HepG2 (cell line): Measurements from ENCODE around the gene PPDPF. TPM values are rescaled to one million over a fixed set of nuclear protein-coding genes. Genes with fewer than 3 reads are reported as not detected.

ENCODE experiments used
- ARID5B ChIP-seq: IDR thresholded peaks from 2 replicates; pipeline ENCODE4 v1.4.0; 2020; ENCODE audit warnings: mild to moderate bottlenecking, missing genetic modification reagents
- BCLAF1 ChIP-seq: fragments of 450-650 bp; IDR thresholded peaks from 2 replicates; pipeline ENCODE4 v1.6.1; 2017; ENCODE audit warnings: mild to moderate bottlenecking
- CC2D1A ChIP-seq: sonication (generic); formaldehyde crosslinking; IDR thresholded peaks from 2 replicates; pipeline ENCODE4 v1.8.1; 2023; ENCODE audit warnings: mild to moderate bottlenecking, missing genetic modification reagents
- NFE2 ChIP-seq: sonication (generic); formaldehyde crosslinking; IDR thresholded peaks from 2 replicates; pipeline ENCODE4 v1.4.0; 2020; ENCODE audit warnings: missing genetic modification reagents
- NFKBIZ ChIP-seq: IDR thresholded peaks from 2 replicates; pipeline ENCODE4 v1.6.1; 2018; ENCODE audit warnings: missing genetic modification reagents, missing compliant biosample characterization
- RFX1 ChIP-seq: fragments of 450-650 bp; IDR thresholded peaks from 2 replicates; pipeline ENCODE4 v1.6.1; 2017
- SNAPC4 ChIP-seq: sonication (generic); formaldehyde crosslinking; IDR thresholded peaks from 2 replicates; pipeline ENCODE4 v1.4.0; 2020; ENCODE audit warnings: mild to moderate bottlenecking, missing genetic modification reagents
- ZFP90 ChIP-seq: sonication (generic); formaldehyde crosslinking; IDR thresholded peaks from 2 replicates; pipeline ENCODE4 v1.8.0; 2022; ENCODE audit warnings: missing genetic modification reagents, mild to moderate bottlenecking, inconsistent platforms, borderline replicate concordance
- ZMYM2 ChIP-seq: sonication (generic); formaldehyde crosslinking; IDR thresholded peaks from 2 replicates; pipeline ENCODE4 v1.8.0; 2022; ENCODE audit warnings: mild to moderate bottlenecking, missing genetic modification reagents
- ZNF282 ChIP-seq: fragments of 450-650 bp; IDR thresholded peaks from 2 replicates; pipeline ENCODE4 v1.6.1; 2018; ENCODE audit not compliant: partially characterized antibody
- ZNF354B ChIP-seq: sonication (generic); formaldehyde crosslinking; IDR thresholded peaks from 2 replicates; pipeline ENCODE4 v1.8.0; 2022; ENCODE audit warnings: mild to moderate bottlenecking, missing genetic modification reagents
- ZNF496 ChIP-seq: sonication (generic); formaldehyde crosslinking; IDR thresholded peaks from 2 replicates; pipeline ENCODE4 v1.8.1; 2023; ENCODE audit warnings: mild to moderate bottlenecking, moderate library complexity, missing genetic modification reagents; ENCODE audit not compliant: insufficient replicate concordance
- ZSCAN21 ChIP-seq: sonication (generic); formaldehyde crosslinking; IDR thresholded peaks from 2 replicates; pipeline ENCODE4 v1.8.0; 2022; ENCODE audit warnings: mild to moderate bottlenecking, missing genetic modification reagents, moderate library complexity, borderline replicate concordance
- polyA plus RNA-seq, 8 experiments: library from polyadenylated mRNA; depleted of rRNA in 3 of 8; stranded (reverse) in 7 of 8; unstranded in 1 of 8; fragments of >200 nt; fragmentation: Illumina TruSeq in 4 of 8; extraction: Trizol in 4 of 8; gene quantifications; 2 replicates each; pipeline versions ENCODE4 v1.2.1 to v1.2.3, GENCODE V29; 2011 to 2016; ENCODE audit warnings: low read depth in 4 of 8, missing spikeins in 1 of 8, mixed read lengths in 1 of 8; ENCODE audit not compliant: insufficient read depth in 1 of 8
- total RNA-seq, 5 experiments: library from RNA; depleted of rRNA; stranded (reverse); fragments of >200 nt; fragmentation: Illumina TruSeq; extraction: Trizol; gene quantifications; 2 replicates each; pipeline ENCODE4 v1.2.3, GENCODE V29; 2016; ENCODE audit warnings: low read depth in 1 of 5
- TF ChIP-seq, protein P1 (sequence below): sonication (generic); formaldehyde crosslinking; IDR thresholded peaks from 2 replicates; pipeline ENCODE4 v1.4.0; 2020; ENCODE audit warnings: missing genetic modification reagents

The PPDPF gene
- total and polyA plus RNA-seq, 2 of the 13 experiments (the other 11 are each of a cell fraction or from before 2014, with no cell fraction given) = 1.8 to 7.0 TPM

GRCh38 chr20:63497946-63498935 is 22.3 kb upstream of the PPDPF start (continued):
- TF ChIP-seq ZMYM2 (CRISPR knock-in tag) = no peak
- TF ChIP-seq, protein P1, sequence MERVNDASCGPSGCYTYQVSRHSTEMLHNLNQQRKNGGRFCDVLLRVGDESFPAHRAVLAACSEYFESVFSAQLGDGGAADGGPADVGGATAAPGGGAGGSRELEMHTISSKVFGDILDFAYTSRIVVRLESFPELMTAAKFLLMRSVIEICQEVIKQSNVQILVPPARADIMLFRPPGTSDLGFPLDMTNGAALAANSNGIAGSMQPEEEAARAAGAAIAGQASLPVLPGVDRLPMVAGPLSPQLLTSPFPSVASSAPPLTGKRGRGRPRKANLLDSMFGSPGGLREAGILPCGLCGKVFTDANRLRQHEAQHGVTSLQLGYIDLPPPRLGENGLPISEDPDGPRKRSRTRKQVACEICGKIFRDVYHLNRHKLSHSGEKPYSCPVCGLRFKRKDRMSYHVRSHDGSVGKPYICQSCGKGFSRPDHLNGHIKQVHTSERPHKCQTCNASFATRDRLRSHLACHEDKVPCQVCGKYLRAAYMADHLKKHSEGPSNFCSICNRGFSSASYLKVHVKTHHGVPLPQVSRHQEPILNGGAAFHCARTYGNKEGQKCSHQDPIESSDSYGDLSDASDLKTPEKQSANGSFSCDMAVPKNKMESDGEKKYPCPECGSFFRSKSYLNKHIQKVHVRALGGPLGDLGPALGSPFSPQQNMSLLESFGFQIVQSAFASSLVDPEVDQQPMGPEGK (CRISPR knock-in tag) = no peak
- TF ChIP-seq RFX1 = no peak
- TF ChIP-seq SNAPC4 (CRISPR knock-in tag) = no peak
- no peak for TF ChIP-seq BCLAF1
- TF ChIP-seq ZNF496 (CRISPR knock-in tag) = no peak
- no peak for TF ChIP-seq ZNF282
- TF ChIP-seq ZNF354B (CRISPR knock-in tag) = no peak
- TF ChIP-seq ZSCAN21 (CRISPR knock-in tag) = peak; percentile 3; the same call in 1 of the 2 replicates
- no peak for TF ChIP-seq NFE2 (CRISPR knock-in tag)
- TF ChIP-seq ARID5B (CRISPR knock-in tag) = 0 out of 2 replicates have a peak, but pooled peaks have one; percentile 16
- TF ChIP-seq NFKBIZ (CRISPR knock-in tag) = no peak
- TF ChIP-seq ZFP90 = no peak
- TF ChIP-seq CC2D1A (CRISPR knock-in tag) = no peak
